ENCODE results near the gene CTNS. TPM values are rescaled to one million over a fixed set of nuclear protein-coding genes. Genes with fewer than 3 reads are reported as not detected.

Gene CTNS
- polyA plus RNA-seq, 10 donors = 7.2 to 11.7 (median 8.6) TPM

DNA sequence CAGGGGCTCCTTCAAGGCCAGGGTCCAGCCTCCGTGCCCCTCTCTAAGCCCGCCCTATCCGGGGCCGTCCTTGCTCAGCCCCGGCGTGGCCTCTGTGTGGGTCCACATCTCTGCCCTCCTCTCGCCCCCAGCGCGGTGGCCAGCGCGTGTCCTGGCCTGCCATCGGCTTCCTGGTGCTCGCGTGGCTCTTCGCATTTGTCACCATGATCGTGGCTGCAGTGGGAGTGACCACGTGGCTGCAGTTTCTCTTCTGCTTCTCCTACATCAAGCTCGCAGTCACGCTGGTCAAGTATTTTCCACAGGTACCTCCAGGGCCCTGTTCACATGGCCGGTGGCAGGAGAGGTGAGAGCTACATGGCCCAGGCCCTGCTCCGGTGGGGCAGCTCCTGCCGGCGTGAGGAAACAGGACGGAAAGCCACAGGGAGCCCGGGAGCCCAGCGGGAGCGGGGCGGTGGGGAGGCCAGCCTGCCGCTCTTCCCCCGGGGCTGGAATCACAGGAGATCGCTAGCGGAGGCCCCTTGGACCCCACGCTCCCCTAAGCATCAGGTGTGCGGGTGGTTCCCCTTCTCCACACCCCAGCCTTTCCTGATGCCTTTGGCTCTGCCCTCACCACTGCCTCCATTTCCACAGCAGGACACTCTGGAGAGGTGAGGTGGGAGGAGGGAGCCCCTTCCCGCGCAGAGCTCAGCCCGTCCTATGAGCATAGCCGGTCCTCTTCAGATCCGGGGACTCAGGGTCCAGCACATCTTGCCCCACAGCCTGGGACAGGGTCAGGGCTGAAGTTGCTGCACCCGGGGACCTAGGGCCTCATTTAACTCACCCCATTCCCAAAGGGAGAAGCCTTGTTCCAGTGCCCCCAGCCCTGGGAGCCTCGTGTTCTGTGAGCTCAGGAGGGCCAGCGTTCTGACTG lies 21.6 kb downstream of the CTNS start:
- no peak for DNase-seq

DNA sequence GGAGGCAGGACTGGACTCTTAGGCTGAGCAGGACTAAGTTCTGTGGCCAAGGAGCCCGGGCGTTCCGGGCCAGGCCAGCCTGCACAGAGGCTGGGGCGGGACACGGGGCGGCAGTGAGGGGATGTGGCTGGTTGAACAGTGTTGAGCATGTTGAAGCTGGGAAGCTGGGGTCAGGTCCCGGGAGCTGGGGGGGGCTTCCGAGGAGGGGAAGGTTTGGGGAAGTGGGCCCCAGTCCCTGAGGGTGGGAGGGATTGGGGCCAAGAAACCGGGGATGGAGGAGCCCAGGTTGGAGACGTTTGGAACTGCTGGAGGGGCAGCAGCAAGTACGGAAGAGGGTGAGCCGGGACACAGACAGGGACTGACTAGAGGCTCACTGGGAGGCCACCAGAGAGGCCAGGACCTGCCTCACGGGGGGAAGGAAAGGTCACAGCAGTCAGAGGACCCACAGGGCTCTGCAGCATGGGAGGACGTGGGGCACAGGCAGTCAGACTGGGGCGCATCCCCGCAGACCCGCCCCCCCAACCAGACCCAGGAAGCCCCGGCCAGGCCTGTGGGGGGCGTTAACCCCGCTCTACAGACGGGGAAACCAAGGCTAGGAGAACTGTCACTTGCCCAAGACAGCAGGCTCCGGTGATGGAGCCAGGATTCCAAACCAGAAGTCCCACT lies 22.4 kb downstream of the CTNS start:
- DNase-seq = no peak

DNA sequence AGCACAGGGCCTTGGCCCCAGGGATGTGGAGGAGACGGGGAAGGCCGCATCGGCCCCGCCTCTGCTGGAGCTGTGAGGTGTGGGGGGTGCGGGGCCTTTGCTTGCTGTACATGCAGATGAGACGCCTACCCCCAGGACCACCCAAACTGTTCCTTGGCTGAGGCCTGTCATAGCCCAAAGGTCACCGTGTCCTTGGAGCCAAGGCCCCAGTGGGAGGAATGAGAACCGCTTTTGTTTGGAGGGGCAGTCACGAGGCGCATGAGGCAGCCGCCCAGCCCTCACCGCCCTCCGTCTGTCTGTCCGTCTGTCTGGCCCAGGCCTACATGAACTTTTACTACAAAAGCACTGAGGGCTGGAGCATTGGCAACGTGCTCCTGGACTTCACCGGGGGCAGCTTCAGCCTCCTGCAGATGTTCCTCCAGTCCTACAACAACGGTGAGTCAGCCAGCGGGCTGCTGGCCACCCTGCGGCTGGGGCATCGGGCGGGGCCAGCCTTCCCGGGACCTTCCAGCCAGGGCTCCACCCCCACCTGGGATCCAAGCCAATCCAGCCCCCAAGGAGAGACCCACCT lies 23.1 kb downstream of the CTNS start:
- DNase-seq = peak in 1 of 3 donors; percentile 71

DNA sequence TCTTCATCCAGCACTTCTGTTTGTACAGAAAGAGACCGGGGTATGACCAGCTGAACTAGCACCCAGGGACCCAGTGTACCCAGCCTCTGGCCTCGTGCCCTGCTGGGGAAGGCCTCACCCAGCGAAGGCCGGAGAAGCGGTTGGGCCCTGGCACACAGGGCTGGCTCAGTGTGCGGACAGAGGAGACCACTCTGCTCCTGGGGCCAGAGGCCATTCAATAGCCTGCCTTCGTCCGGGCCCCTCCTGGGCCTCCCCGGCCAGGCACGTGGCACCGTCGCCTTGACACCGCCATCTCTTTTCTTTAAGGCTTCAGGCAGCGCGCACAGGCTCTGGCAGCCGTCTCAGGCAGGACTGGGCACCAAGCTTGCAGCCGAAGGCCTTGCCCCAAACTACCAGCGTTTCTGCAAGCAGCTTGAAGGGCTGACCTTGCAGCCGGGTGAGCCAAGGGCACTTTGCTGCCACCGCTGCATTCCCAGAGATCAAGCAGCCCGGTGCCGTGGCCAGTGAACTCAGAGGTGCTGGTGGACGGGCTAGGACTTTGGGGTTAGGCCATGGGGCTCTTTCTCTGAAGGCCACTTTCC lies 23.8 kb downstream of the CTNS start:
- DNase-seq = no peak

DNA sequence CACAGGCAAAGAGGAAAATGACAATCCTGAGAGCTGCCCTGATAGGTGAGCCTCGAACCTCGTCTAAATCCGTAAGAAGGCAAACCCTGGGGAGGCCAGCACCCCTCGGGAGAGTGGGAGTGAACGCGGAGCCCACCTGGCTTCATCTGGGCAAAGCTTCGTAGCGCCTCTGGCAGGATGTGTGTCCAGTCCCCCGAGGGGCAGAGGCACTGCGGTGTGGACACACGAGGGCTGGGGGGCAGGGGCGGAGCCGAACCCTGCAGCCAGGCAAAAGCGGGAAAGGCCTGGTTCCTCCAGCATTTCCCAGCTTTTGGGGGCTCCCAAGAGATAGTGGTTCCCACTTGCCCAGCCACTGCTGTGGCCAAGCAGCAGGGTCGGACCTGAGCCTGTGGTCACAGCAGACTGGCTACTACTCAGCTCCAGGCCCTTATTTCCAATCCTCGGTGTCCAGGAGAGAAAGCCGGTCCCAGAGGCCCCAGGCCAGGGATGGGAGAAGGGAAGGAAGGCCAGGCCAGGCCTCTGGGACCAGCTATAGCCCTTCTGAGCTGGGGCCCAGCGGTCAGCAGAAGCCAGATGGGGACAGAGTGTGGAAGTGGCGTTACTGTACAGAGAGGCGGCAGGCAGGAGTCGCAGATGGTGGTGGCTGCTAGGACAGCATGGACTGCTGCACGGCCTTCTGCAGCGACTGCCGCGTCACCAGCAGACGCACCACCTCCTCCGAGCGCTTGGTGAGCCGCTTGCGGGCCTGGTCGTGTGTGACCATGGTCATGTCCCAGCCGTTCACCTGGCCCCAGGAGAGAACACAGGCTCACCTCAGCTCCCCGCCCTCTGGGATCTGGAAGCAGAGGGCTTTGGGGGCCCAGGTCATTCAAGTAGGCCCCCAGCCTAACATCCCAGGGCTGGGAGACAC lies 26.8 kb downstream of the CTNS start:
- DNase-seq = no peak

DNA sequence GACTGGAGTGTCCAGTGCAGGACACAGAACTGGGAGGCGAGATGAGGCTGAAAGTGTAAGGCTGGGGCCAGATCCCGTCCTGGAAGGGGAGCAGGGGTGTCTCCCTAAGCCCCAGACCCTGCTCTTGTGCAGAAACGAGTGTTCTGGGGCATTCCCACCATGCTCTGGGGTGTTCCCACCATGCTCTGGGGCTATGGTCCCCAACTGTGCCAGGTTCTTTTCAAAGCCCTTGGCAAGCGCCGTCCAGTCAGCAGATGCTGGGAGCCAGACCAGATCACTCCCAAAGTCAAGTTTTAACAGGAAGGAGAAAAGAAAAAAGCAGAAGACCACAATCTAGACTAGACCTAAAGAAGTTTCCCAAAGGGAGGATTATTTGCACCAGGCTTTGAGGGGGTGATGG lies 29.3 kb downstream of the CTNS start:
- no peak for DNase-seq

DNA sequence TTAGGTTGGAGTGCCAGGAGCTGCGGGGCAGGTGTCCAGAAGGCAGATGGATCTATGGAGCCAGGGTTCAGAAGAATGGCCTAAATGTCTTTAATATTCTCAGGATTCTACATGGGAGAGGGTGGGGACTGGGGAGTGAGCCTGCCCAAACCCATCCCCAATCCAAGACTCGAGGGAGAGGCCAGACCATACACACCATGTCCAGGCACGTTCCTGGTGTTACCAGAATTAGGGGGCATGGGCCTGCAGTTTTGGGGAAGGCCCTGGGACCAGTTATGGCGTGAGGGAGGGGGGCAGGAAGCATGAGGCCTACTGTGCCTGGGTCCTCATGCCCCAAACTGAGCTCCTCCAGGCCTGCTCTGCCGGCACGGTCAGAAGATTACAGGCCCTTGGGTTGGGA lies 30.0 kb downstream of the CTNS start:
- DNase-seq = no peak

DNA sequence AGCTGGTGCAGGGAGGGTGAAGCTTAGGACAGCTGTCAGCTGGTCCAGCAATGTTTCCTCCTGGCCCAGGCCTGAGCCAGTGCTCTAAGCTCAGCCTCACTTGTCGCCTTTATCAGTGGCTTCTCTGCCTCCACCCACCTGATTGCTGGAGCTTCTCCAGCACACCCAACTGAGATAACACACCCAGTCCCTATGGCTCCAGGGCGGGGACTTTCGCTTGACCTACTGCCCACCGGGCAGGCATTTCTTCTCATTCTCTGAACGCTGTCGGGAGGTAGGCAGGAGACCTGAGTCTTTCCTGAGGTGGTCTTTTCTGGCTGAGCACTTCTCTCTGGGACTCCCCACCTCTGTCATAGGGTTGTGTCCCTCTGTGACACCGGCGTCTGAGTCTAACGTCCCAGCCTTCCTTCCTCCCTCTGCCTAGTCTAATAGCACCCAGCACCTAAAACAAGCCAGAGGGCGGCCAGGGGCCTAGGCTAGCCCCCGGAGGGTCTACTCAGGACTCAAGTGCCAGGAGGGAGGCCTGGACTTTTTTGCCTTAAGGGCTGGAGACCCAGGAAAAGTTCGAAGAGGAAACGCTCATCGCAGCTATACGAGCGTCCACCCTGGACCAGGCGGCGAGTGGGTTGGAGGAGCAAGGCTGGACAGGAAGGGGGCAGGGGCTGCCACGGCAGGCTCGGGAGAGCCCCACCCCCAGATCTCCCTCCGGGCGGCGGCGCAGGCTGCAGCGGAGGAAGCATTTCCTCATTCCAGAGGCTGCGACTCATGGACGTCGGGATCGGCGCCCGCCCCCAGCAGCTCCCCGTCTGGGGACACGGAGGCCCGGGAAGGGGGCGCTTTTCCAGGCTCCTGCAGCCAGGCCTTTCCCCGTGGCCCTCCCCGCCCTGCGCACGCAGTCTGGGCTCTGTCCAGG lies 31.1 kb downstream of the CTNS start:
- DNase-seq = peak; percentile 90 to 97 (median 93)

DNA sequence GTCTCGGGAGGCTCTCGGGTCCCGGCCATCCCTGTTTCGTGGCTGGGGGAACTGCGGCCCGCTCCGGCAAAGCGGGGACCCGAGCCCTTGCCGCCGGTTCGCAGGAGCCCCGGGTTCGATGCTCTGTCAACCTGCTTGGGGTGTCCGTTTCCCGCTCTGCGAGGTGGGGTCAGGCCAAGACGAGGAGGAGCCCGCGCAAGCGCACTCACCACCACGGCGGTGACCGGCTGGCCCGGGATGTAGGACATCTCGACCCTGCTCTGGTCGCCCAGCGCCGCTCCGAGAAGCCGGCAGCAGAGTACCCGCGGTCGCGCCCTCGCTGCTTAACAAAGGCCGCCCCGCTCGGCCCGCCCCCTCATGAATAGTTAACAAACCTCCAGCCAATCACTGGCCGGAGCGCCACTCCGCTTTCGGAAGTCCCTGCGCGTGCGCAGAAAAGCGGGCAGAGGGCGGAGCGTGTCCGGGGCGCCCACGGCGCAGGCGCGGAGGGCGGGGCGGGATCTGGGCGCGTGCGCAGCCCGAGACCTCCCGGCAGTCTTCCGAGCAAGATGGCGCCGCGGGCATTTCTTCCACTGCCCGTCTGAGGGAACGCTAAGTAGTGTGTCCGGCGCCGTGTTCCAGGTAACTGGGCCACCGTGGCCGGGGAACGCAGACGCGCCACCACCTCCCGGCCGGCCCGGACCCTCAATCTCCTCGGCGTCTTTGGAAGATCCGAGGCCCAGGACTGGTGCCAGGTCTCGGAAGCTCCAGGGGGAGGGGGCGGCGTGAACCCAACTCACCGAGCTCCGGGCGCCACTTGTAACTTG lies 31.9 kb downstream of the CTNS start, which contains the start of the genes EMC6 and TAX1BP3:
Gene EMC6, plus strand, starts transcription at position 534 of the 806 bp plus-strand sequence. CDS start 335 bp downstream, outside the sequence.
Gene TAX1BP3, minus strand, starts transcription at position 300 of the 806 bp plus-strand sequence. Its CDS starts 52 bp downstream, at position 248.
- DNase-seq = peak; percentile 98 to 100 (median 100)

DNA sequence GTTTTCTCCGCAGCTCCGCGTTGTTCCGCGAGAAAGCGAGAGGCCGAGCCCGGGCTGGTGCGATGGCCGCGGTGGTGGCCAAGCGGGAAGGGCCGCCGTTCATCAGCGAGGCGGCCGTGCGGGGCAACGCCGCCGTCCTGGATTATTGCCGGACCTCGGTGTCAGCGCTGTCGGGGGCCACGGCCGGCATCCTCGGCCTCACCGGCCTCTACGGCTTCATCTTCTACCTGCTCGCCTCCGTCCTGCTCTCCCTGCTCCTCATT lies 32.5 kb downstream of the CTNS start:
- DNase-seq = no peak

DNA sequence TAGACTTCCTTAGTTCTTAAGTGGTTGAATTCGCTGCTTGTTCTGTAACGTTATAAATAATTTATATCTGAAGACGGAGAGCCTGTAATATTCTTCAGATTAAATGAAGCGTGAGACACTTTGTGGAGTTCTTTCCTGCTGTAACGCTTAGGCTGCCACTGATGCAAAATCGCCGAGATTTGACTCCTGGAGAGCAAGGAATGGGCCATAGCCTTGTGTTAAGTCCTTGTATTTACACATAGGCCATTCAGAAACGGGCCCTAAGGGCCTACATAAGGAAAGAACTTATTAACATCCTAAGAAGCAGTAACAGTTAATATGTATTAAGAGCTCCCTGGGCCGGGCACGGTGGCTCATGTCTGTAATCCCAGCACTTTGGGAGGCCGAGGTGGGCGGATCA lies 33.0 kb downstream of the CTNS start:
- no peak for DNase-seq

DNA sequence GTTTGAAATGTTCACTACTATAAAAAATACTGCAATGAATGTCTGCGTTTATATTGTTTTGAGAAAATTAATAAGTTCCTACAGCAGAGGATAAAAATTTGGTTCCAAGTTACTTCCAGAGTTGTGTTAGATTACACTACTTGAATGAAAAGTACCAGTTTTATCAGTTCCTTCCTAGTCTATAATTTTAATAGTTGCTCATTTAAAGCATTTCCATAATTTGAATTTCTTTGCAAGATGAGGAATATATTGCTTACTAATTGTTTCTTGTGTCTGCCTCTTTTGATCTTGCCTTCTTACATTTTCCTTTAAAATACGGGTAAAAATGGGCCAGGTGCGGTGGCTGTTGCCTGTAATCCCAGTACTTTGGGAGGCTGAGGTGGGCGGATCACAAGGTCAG lies 36.0 kb downstream of the CTNS start:
- no peak for DNase-seq

DNA sequence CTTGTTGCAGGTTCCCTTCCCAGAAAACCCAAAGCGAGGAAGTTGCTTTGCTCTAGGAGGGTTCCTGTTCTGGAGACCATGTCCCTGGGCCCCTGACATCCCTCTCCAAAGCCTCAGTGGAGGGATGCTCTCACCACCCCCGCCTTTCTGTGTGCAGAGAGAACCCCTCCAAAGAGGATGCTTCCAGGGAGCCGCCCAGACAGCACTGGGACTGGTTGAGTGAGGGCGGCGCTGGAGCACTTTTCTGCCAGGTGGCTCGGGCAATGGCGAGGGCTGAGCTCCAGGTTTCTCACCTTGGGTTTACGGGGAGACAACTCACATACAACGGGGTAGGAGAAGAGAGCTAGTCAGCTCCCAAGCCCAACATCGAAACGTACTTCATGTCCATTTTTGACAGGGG lies 39.3 kb downstream of the CTNS start:
- DNase-seq = no peak

DNA sequence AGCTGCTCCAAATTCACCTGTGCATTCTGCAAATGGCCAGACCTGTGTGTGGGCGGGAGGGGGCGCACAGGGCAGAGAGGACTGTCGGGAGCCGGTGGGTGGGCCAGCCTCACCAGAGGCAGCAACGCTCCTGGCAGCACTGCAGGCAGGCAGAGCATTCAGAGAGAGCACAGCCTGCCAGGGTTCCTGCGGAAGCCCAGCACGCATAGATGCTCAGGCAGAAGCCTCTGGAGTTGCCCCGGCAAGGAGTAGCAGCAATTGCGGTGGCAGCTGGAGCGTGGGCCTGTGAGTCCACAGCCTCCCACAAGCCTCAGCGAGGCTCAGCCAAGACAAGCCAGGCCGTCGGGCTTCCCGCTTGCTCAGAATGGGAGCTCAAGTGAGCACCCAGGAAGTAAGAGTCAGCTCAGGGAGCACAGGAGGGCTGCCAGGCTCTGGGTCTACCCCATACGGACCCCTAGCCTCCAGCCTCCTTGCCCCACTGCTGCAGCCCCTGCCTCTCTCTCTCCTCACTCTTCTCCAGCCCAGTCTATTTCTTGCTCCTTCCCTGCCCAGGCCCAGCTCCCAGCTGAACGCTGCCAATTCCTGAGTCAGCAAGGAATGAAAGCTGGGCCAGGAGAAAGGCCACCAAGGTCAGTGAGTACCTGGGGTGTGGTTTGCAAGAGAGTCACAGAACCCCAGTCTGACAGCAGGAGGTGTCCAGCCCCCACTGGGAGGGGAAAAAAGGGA lies 41.7 kb downstream of the CTNS start:
- no peak for DNase-seq

DNA sequence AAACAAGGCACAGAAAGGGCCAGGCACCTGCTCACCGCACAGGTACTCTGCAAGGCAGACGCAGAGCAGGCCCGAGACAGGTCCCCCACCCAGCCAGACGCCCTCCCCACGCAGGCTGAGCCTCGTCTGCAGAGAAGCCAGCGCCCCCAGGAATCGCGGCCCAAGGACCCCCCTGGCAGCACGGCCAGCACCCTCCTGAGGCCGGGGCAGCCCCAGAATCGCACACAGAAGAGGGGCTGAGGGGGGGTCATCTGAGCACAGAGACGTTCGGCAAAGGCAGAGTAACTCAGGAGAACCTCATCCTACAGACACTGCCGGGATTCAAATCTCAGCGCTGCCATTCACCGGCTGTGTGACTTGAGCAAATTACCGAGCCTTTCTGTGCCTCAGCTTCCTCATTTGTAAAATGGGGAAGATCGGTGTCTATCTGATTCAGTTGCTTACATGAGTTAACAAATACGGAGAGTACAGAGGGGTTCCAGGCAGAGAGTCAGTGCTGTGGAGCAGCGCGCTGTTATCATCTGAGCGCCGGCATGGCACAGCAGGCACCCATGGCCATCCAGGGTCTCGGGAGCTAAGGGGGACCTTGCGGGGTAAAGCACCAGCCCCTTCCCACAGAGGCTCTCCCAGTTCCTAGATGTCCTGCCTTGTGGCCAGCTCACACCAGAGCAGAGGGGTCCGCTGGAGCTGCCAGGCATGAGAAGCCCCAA lies 42.4 kb downstream of the CTNS start:
- no peak for DNase-seq

DNA sequence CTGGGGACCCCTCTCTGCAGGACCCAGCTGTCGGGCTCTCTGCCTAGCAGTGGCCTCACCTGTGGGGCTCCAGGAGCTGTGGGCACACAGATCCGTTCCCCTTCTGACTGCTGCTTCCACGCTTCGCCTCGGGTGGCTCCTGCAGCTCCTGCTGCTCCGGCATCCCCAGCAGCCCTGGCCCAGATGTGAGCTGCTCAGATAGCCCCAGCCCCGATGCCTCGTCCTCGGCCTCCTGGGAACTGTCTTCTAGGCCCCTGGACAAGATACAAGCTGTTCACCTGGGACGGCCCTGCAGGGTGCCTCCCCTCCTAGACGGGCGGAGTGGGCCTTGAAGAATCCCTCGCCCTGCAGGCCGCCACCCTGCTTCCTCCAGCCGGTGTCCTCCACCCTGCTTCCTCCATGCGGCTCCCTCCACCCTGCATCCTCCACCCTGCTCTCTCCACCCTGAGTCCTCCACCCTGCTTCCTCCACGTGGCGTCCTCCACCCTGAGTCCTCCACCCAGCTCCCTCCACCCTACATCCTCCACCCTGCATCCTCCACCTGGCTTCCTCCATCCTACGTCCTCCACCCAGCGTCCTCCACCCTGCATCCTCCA lies 43.1 kb downstream of the CTNS start:
- DNase-seq = no peak

DNA sequence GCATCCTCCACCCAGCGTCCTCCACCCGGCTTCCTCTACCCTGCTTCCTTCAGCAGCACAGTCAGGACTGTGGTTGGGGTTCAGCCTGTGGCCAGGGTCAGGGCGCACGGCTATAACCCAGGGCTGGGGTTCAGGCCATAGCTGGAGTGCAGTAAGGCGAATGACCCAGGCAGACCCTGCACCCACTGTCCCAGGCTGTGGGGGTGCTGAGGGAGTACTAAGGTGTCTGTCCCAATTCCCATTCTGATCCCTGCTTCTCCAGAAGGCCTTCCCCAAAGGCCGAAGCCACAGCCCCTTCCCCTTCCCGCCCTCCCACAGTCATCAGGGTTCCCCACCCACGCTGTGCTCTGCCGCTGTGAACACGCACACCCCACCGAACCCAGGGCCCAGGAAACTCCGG lies 44.5 kb downstream of the CTNS start:
- no peak for DNase-seq

DNA sequence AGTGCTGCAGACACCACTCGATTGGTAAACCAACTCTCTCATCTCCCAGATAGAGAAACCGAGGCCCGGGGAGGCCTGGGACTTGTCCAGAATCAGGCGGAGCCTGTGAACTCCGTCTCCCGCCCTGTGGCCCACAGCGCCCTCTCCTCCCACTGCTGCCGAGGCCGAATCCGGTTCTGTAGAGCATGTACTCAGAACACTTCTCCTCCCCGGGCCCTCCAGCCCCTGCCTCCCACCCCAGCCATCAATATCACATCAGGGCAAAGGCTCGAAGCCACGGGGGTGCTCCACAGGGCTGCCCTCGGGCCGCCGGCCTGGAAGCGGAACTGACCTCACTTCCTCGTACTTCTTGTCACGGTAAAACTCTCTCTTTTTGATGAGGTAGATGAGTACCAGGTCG lies 45.0 kb downstream of the CTNS start:
- no peak for DNase-seq

Data from muscle of back (tissue), 11 donors.